GM19455 (cell line): ENCODE data around the gene ZFHX3.

ENCODE experiments used
- ATAC-seq: cut with Tn5 transposase; IDR thresholded peaks from one replicate; pipeline ENCODE4 v1.9.1; 2021; ENCODE audit not compliant: unreplicated experiment

The ZFHX3 gene

GRCh38 chr16:72769876-72770275 lies 278.1 kb downstream of the ZFHX3 start:
- no peak for ATAC-seq

GRCh38 chr16:72768591-72768990 lies 279.3 kb downstream of the ZFHX3 start:
- ATAC-seq = no peak

- ATAC-seq = no peak
These were observed 281.4 kb downstream of the ZFHX3 start for GRCh38 chr16:72766506-72766905.

- no peak for ATAC-seq
These were observed 283.8 kb downstream of the ZFHX3 start for GRCh38 chr16:72764015-72764654.

- no peak for ATAC-seq
These were observed 287.3 kb downstream of the ZFHX3 start for GRCh38 chr16:72760581-72760980.

GRCh38 chr16:72753881-72754280 lies 294.0 kb downstream of the ZFHX3 start:
- ATAC-seq = no peak

GRCh38 chr16:72752004-72752695 lies 295.8 kb downstream of the ZFHX3 start:
- ATAC-seq = no peak

GRCh38 chr16:72751076-72751475 lies 296.9 kb downstream of the ZFHX3 start:
- ATAC-seq = no peak

- ATAC-seq = no peak
These were observed 298.8 kb downstream of the ZFHX3 start for GRCh38 chr16:72749091-72749490.

- no peak for ATAC-seq
These were observed 303.7 kb downstream of the ZFHX3 start for GRCh38 chr16:72744076-72744793.

- peak; percentile 74 for ATAC-seq
These were observed 304.7 kb downstream of the ZFHX3 start for GRCh38 chr16:72743011-72743761.

- no peak for ATAC-seq
These were observed 307.6 kb downstream of the ZFHX3 start for GRCh38 chr16:72740347-72740746.

- ATAC-seq = no peak
These were observed 308.4 kb downstream of the ZFHX3 start for GRCh38 chr16:72739577-72739976.

- ATAC-seq = no peak
These were observed 311.9 kb downstream of the ZFHX3 start for GRCh38 chr16:72736074-72736473.
